NCI-H526 (cell line): ENCODE data around the gene METTL24.
A peak's percentile ranks its signal among the peaks of the same experiment; 100 is the strongest.

Experiments used
- DNase-seq, 2 experiments: peaks; one replicate each; lab custom pipeline; 2025; lab: John Stamatoyannopoulos, UW

The METTL24 gene

DNA sequence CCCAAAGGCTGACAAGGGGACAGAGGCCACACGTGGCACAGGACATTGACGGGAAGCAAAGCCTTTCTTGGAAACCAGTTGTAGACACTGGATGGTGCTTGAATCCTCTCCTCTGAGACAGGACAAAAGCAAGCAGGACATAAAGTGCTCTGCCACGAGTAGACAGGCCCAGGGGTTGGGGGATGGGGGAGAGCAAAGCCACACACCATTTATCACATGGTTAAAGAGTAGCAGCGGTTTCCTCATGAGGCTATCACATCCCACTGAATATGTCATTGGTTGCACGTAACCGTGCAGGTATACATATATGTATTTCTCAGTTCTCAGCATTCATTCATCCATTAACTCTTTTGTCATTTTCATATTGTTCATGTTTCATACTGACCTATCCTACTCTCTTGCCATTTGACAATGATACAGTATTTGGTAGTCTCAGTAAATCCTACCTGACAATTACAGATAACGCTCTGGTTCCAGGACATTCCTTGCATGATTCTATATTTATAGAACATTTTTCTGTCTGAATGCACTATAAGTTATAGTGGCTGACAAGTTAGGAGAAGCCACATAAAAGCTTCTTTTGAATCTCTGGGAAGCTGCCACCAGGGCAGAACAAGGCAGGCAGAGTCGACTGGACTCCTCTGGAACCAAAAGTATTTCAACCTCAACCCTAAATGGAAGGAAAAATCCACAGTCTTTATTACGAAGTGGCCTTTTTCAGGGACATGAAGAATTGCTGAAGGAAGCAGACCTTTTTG, 23.5 kb downstream of the METTL24 start:
- peak; percentile 48 to 78 for DNase-seq

DNA sequence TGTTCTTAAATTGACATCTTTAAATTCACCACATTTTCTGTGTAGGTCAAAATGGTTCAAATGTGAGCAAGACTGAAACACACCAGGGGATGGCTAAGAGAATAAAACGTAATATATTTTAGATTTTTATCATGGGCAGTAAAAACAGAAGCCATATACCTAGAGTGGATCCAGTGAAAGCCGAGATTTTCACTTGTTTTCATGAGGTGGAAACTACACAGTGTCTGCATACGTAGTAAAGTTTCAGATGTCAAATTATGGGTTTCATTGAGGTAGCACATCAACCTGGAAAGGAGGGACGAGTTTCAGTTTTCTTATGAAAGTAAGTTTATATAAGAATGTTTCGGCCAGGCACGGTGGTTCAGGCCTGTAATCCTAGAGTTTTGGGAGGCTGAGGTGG, 25.9 kb downstream of the METTL24 start:
- DNase-seq, result no peak

DNA sequence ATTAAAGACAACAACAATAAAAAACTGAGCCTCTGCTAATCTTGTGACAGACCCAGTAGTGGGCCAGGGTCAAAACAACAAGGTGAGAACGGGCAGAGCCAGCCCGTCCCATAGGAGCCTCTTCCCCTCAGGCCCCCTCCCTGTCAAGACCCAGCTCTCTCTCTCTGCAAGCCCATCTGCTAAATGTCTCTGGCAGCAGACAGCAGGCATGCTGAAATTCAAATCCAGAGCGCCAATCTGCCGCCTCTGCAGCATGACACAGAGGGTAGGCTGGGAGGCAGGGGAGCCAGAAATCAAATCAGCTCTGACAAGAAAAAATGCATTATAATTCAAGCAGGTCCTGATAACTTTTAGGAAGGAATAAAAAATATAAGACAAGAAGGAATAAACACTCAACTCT, 26.3 kb downstream of the METTL24 start:
- DNase-seq, result peak; percentile 74 to 87

DNA sequence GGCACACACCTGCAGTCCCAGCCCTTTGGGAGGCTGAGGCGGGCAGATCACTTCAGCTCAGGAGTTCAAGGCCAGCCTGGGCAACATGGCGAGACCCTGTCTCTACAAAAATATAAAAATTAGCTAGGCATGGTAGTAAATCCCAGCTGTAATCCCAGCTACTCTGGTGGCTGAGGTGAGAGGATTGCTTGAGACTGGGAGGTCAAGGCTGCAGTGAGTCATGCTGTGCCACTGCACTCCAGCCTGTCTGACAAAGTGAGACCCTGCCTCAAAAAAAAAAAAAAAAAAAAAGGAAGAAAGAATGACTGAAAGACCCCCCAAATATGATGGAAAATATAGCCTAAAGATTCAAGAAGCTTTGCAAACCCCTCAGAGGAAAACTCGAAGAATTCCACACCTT, 26.8 kb downstream of the METTL24 start:
- DNase-seq, result no peak

DNA sequence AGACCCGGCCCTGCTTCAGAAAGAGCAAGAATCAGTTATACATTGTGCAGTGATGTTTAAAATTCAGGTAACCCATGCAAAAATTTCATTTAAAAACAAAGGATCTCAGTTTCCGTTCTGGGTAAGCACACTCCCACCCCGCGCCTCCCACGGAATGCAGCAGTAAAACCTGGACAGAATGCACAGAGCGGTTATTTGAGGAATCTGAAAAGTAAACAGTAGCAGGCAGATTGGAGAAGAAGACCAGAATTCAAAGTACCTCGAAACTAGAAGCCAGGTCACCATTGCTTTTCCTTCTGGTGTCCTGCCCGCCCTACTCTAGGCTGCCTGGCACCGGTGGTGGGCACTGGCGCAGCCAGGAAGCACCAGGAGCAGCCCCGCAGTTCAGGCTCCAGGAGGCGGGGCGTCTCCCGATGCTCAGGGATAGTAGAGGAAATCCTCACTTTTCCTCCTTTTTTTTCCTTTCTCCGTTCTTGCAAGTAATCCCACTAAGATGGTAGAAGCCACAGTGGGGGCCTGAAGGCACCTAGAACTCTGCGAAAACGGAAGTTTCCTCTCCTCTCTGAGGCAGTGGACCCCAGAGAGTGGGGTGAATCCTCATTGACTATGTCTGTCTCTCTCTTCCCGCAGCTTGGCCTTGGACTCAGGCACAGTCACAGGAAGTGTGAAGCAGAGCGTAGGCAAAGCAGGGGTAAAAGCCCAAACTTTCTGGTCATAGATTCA, 28.3 kb downstream of the METTL24 start:
- DNase-seq, result peak; percentile 69 to 92

DNA sequence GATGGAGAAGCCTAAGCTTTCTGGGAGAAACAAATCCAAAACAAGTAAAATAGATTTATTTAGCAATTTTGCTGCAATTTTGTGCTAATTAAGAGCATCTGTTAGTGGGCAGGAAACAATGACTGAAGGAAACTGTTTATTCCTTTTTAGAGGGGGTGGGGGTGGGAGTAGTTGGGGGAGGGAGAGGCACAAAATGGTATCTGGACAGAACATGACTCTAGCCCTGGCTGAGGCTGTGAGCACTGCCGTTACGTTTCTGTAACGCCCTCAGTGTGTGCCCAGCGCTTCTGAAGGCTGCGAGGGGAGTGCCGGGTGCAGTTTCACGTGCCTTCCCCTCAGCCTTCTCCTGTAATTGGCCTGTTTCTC, 28.8 kb downstream of the METTL24 start:
- DNase-seq, result peak in 1 of 2 experiments; percentile 92

DNA sequence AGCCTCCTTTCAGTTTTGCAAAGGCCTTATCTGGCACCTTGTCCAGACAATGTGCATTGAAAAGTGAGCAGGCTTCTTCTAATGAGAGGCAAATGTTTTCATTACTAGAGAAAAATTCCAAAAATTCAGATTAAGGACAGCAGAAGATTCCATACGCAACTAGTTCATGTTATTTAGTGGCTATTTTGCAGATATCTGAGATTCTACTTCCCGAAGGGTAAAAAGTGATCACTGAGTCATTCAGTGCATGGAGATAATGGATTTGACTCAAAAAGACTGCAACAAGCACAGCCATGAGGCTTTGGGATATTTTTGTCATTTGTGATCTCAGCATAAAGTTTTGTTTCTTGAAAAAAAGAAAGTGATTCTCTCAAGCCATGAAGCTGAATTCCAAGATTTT, 29.9 kb downstream of the METTL24 start:
- DNase-seq, result no peak

DNA sequence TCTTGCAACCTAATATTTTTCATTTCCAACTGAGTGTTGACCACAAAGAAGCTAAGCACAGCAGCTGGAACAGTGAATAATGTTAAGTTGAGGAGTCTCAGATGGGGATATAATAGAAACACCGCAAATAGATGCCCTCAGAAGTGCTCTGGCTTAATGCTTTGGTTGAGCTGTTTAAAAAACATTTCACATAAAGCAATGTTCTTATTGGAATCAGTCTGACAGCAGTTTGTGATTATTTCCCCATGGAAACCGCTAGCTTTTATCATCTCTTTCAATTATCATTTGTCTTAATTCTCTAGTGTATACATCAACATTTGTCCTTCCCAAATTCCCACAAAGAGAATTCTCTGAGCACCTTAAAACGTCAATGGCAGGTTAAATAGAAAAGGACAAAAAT, 30.8 kb downstream of the METTL24 start:
- DNase-seq, result no peak

DNA sequence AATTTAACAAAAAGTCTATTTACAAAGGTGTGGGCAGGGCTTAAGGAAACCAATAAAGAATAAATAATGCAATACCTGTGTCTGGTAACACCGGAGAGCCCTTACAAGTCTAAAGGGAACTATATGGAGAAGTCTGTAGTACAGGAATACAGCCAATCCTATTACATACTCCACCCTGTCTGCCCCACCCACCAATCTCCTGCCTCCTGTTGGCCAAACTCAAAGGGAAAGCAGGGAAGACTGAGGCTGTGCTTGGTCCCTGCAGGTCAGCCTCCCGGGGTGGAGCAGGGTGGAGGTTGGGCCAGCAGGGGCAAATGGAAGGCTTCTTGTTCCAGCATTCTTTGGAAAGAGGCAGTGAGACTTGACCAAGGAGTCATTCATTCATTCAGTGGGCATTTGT, 31.5 kb downstream of the METTL24 start:
- DNase-seq, result no peak

DNA sequence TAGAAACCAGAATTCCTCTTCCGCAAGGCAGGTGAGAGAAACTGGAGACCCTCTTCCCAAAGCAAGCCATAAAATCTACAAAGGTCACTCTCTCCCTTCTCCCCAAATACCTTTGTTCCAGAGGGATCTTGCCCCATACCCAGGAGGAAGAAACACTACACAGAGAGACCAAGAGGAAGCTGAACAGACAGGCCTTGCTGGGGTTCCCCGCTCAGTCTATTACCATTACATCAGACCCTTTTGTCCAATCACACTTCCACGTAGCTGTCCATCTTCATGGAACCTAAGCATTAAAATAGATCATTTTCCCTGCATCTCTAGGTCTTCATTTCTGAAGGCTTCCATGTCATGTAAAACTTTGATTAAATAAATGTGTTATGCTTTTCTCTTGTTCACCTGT, 32.1 kb downstream of the METTL24 start:
- no peak for DNase-seq

DNA sequence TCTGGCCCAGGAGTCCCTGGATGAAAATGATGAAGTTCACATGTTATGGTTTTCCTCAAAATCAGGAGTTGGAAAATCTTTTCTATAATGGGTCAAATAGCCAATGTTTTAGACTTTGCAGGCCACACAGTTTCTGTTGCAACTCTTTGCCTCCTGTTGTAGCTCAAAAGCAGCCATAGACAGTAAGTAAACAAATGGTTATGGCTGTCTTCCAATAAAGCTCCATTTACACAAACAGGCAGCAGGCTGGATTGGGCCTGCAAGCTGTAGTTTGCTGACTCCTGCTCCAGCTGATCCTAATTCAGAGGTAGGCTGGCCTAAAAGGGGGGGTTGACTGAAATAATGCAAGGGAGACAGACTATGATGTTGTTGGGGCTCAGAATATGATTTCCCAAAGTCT, 33.0 kb downstream of the METTL24 start:
- DNase-seq, result peak in 1 of 2 experiments; percentile 19

DNA sequence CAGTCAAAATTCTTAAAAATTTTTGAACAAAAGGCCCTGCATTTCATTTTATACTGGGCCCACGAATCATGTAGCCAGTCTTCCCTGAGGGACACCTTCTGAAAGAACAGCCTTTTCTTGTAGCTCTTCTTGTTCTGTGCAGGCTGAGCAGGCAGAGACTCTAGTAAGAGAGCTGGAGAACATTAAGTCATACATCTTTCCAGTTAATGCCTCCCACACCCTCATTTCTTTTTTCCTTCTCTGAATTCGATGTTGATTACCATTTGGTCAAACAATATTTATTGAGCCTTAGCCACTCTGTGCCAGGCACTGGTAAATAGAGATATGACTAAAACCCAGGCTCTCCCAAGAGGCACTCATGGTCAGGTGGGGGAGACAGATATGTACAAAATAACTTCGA, 33.6 kb downstream of the METTL24 start:
- no peak for DNase-seq

DNA sequence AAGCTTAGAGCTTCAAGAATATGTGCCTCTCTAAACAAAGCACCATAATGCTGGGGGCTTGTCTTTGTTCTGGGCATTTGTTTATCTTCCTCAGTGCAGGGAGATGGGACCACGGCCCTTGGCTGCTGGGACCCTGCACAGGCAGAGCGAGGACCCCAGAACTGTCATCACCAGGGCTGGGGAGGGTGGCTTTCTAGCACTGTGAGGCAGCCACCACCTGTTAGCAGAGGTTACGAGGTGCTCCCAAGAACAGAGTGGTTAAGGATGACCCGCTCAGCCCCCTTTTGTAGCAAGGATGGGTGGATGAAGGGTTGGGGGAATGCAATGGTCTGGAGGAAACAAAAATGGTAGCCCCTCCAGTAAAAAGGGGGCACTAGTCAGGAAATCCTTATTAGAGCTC, 34.9 kb downstream of the METTL24 start:
- DNase-seq, result no peak

DNA sequence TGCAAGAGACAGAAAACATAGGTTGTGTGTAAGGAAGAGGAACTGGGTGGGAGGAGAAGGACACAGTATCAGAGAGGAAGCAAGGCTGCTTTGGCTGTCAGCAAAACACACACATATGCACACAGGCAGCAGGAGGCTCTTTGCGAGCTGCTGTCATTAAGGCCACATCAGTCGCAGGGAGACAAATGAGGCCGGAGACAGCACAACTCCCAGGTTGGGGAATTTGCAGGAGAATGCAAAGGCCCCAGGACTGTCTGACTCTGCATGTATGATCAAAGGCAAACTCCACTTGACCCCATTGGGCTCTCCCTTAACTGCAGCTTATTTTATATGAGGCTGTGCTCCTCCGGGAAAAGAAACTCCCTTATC, 35.3 kb downstream of the METTL24 start:
- DNase-seq, result no peak

DNA sequence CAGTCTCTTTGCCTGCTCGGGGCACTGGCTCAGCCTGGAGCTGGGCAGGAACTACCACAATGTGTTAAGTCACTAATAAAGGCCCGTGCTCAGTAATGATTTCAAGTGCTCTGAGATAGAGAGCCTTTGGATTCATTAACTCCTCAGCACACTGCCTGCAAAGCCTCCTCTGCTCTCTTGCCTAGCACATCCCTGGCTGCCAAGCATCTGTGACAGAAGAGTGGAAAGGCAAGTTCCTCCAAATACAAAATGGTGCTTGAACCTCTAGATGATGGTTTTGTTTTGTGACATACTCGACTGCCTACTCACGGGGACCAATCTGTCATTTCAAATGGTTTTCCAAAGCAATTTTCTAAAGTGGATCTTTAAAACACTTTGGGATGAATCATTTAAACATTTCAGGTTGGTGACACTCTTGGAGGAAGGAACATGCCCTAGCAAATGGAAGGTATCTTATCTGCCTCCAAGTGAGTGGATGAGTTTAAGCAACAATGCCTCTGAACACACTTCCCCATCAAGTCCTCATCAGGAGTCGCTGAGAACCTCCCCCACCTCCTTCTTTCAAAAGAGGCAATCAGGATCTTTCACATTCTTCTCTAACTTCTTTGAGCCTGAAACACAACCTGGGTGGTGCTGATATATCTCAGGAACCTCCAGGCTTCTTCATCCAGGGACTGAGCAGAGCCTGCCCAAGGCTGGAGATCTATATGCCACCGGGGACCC, 35.8 kb downstream of the METTL24 start:
- no peak for DNase-seq

DNA sequence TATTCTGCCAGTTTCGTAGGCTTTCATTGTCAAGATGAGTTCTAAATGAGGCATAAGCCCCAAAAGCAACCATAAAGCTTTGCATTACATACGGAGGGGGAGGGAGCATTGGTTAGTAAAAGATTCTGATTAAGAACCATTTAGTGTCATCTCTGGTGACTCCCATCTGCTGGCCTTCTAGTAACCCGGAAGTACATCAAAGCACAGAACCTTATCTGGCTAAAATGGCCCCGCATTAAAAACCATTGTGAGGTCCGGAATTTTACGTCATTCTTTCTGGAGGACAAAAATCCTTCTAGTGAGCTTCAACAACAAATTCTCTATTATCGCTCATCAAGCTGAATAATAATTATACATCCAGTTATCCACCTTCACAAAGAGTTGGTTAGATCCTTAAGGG, 37.8 kb downstream of the METTL24 start:
- no peak for DNase-seq

DNA sequence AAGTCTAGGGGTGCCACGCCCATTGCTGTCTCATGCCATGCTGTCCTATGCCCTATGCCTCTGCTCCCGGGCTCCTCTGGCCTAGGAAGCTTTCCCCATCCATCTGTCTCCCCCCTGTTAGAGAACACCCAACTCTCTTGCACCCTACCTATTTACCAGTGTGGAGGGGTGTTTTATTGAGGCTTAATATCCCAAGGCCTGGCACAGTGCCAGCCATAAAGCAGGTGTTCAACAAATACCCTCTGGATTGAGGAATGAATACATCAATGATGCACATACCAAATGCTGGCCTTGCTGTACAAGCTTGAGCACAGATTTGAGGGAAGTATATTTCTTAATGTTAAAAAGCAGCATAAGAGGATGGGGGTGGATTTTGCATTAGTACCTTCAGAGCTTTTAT, 38.3 kb downstream of the METTL24 start:
- DNase-seq, result no peak

DNA sequence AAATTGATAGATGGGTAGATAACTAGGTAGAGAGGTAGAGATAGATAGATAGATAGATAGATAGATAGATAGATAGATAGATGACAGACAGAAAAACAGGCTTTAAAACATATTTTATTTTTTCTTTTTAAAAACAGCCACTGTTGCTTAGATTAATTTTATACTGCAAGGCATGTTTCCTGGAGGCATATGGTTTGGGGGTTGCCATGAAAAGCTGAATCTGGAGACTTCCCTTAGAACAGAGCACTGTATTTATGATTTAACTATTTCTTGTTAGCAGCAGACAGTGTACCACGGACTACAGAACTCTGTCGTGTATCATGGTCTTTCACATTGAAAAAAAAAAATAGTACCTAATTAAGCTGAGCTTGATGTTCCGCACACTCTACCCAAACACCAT, 38.8 kb downstream of the METTL24 start:
- no peak for DNase-seq

DNA sequence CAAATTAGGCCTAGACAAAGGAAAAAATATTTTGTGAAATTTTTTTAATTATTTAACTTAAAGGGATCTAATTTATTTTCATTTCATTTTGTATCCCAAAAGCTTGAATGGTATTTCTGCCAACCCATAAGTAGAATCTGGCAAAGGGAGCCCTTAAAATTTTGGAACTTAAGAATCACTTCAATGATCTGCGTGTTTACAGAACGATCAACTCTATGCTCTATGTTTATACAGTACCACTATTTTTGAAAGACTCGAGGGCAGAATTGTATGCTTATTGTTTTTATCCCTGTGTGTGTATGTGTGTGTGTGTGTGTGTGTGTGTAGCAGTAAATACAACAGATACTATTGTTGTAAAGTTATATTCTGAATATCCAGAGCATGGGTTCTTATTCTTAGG, 39.2 kb downstream of the METTL24 start:
- DNase-seq, result no peak

DNA sequence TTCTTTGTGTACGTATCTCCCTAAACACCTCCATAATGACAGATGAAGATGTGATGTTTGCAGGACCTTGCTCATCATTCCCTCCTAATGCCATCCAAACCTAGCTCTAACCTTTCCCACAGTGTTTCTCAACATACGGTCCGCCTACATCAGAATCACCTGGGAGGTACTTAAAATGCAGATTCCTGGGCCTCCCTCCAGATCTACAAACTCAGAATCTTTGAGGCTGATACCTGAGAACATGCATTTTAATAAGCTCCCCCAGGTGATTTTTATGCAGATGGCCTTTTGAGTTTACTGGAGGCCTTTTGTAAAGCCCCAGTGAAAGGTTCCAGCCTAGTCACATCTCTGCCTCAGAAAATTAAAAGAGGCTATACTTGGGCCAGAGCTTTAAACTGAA, 40.5 kb downstream of the METTL24 start:
- DNase-seq, result no peak

DNA sequence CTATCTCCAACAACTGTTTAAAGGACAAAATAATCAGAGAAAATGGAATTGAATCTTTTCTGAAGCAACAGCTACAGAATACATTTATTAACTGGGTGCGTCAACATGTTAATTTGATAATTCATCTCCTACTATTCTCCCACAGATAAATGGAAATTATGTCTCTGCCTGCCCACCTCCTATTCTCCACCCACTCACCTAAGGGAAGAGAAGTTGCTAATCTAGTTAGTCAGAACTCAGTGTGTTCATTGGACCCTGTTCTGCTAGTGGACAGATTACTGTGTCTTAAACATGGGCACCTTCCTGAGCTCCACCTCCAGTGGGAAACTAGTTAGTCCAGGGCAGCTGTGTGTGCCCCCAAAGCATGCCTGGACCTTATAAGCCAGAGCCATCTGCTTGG, 41.0 kb downstream of the METTL24 start:
- no peak for DNase-seq

DNA sequence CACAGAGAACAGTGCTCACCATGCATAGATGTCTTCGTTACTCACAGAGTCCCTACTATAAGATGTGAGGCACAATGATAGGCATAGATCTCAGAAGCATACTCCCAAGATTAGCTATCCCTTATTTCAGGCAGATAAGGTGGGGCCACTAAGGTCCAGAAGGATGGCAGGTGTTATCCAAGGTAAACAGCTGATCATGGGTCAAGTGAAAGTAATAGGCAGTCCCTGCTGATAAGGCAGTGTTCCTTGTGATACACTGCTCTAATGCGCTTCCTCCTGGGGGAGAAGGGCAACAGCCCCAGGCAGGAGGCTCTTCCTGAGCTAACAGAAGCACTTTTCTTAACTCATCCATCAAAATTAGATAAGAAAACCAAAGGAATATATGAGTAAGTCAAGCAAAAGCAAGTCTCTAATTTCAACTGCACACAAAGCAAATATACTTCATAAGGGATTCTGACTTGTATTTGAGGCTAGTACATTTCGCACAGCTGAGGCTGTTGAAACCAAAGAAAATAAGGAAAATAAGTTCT, 42.2 kb downstream of the METTL24 start:
- no peak for DNase-seq
